ENCODE results near the gene TPM4. TPM values are rescaled to one million over a fixed set of nuclear protein-coding genes. Genes with fewer than 3 reads are reported as not detected.

The TPM4 gene
- total RNA-seq, 1 donor from 2014 or later = 687 TPM

DNA sequence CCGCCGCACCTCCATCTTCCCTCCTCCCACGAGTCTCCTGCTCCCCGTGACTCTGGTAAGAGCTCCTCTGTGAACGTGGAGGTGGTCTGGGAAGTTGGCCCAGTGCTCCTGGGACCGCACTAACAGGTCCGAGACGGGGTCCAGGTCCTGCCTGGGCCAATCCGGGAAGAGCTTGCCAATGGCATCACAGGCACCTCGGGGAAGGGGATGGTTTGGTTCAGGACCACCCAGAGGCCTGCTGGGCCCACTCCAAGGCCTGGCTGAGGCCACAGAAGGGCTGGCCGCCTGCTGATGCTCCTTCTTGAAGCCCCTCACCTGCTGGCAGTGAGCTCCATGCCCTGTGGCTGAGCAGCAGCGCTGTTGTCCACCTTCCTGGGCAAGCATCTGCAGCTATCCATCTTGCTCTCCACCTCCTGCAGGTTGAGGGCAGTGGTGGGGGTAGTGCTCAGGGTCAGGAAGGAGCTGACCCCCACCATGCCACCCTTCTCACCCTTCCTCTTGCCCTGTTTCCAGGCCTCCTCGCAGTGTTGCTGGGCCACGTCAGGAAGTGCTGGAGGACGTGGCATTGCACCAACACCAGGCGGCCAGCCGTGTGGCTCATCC lies 41.2 kb upstream of the TPM4 start:
- Mint-ChIP-seq H3K27ac (ENCODE audit: unreplicated experiment) (no peak overlapping the region), H3K27me3 (ENCODE audit: unreplicated experiment) (no peaks in the 10 kb centered on the region), H3K4me3 (ENCODE audit: unreplicated experiment) (no peak overlapping the region), H3K36me3 (ENCODE audit: unreplicated experiment) (no peaks in the 10 kb centered on the region), H3K9me3 (ENCODE audit: unreplicated experiment) (no peaks in the 10 kb centered on the region), H3K4me1 (ENCODE audit: unreplicated experiment) (no peaks in the 10 kb centered on the region)
- DNase-seq (ENCODE audit: extremely low spot score, unreplicated experiment) = no peak
- TF ChIP-seq, protein P1, sequence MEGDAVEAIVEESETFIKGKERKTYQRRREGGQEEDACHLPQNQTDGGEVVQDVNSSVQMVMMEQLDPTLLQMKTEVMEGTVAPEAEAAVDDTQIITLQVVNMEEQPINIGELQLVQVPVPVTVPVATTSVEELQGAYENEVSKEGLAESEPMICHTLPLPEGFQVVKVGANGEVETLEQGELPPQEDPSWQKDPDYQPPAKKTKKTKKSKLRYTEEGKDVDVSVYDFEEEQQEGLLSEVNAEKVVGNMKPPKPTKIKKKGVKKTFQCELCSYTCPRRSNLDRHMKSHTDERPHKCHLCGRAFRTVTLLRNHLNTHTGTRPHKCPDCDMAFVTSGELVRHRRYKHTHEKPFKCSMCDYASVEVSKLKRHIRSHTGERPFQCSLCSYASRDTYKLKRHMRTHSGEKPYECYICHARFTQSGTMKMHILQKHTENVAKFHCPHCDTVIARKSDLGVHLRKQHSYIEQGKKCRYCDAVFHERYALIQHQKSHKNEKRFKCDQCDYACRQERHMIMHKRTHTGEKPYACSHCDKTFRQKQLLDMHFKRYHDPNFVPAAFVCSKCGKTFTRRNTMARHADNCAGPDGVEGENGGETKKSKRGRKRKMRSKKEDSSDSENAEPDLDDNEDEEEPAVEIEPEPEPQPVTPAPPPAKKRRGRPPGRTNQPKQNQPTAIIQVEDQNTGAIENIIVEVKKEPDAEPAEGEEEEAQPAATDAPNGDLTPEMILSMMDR (IDR thresholded peaks at IDR 0.05) = no peak

DNA sequence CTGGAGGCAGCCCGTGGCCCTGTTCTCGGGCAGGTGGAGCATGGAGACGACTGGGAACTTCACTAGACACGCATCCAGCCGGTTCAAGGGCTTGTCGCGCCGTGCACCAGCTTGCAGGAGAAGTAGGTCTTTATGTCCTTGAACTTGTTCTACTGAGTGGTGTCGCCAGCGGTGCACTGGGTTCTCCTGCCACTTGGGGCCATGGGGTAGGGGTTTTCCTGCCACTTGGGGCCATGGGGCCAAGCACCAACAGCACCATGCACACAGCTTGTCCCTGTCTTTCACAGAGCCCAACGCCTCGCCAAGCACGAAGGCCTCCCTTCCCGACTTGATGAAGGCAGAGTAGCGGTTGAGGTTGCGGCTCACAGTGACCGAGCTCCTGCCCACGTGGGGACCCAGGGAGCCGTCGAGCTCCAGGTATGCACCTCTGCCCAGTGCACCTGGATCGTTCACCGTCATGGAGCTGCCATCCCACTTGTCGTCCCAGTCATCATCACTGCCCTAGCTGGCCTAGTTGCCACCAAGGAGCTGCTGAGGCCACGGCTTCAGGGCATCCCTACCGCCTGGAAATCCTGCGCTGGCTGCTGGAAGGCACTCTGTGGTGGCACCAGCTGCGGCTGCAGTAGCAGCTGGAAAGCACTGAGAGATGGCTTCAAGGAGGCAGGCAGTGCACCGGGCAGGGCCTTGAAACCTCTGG lies 40.5 kb upstream of the TPM4 start:
- no peak overlapping the region for H3K27ac Mint-ChIP-seq (ENCODE audit: unreplicated experiment)
- no peaks in the 10 kb centered on the region for H3K36me3 Mint-ChIP-seq (ENCODE audit: unreplicated experiment)
- H3K4me3 Mint-ChIP-seq (ENCODE audit: unreplicated experiment) = no peak overlapping the region
- H3K9me3 Mint-ChIP-seq (ENCODE audit: unreplicated experiment) = no peaks in the 10 kb centered on the region
- H3K4me1 Mint-ChIP-seq (ENCODE audit: unreplicated experiment) = peaks cover 7% of the 10 kb centered on the region
- TF ChIP-seq, protein P1 (IDR thresholded peaks at IDR 0.05) = no peak
- no peak for DNase-seq (ENCODE audit: extremely low spot score, unreplicated experiment)
- no peaks in the 10 kb centered on the region for H3K27me3 Mint-ChIP-seq (ENCODE audit: unreplicated experiment)

DNA sequence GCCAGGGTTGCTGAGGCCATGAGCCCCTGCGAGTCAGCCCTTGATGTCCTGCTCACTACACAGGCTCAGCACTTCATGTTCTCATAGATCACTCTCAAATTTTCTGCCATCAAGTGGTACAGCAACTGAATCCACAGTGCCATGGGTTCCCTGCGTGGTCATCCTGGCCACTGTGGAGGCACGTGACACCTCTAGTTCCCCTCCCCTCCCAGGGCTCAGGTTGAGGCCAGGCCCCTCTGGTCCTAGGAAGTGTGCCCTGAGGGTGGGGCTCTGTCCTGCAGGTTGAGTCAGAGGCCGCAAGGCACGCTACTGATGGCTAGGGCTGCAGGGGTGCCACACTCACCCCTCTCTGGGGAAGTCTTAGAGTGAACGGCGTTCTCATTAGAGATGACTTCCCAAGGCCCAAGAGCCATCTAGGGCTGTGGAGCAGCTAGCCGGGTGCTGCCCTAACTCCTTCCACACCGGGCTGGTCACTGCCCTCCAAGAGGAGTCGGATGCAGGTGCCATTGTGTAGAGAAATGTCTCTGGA lies 39.8 kb upstream of the TPM4 start:
- Mint-ChIP-seq H3K27me3 (ENCODE audit: unreplicated experiment) (no peaks in the 10 kb centered on the region), H3K9me3 (ENCODE audit: unreplicated experiment) (no peaks in the 10 kb centered on the region), H3K4me3 (ENCODE audit: unreplicated experiment) (no peak overlapping the region), H3K36me3 (ENCODE audit: unreplicated experiment) (no peaks in the 10 kb centered on the region), H3K27ac (ENCODE audit: unreplicated experiment) (no peak overlapping the region), H3K4me1 (ENCODE audit: unreplicated experiment) (peaks cover 13% of the 10 kb centered on the region)
- DNase-seq (ENCODE audit: extremely low spot score, unreplicated experiment) = no peak
- TF ChIP-seq, protein P1 (IDR thresholded peaks at IDR 0.05) = no peak

DNA sequence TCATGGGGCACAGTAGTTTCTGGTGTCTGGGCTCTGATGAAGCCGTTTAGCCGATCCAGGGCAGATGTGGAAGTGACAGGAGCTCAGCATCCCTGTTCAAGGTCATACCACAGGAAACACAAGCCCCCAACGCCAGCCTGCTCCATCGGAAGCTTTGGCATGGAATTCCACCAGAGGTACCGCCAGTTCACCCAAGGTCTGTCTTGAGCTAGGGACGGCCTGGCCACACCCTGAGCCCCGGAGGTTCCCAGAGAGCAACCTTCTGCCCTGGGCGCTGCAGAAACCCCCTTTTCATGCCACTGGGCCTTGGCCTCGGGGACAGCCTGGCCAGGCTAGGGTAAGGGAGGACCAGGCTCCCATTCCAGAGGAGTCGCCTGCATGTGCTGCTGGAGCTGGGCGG lies 39.4 kb upstream of the TPM4 start:
- H3K4me3 Mint-ChIP-seq (ENCODE audit: unreplicated experiment) = no peak overlapping the region

More for the DNA sequence above, 39.4 kb upstream of the TPM4 start:
- Mint-ChIP-seq H3K27me3 (ENCODE audit: unreplicated experiment) (no peaks in the 10 kb centered on the region), H3K4me1 (ENCODE audit: unreplicated experiment) (peaks cover 17% of the 10 kb centered on the region), H3K9me3 (ENCODE audit: unreplicated experiment) (no peaks in the 10 kb centered on the region), H3K27ac (ENCODE audit: unreplicated experiment) (no peak overlapping the region), H3K36me3 (ENCODE audit: unreplicated experiment) (no peaks in the 10 kb centered on the region)
- no peak for DNase-seq (ENCODE audit: extremely low spot score, unreplicated experiment)
- TF ChIP-seq, protein P1 (IDR thresholded peaks at IDR 0.05) = no peak

Data from osteocyte (in vitro differentiated cells).